NB4 (cell line): ENCODE results near the gene ABHD18.

ENCODE experiments used
- CTCF ChIP-seq: IDR thresholded peaks from one replicate; pipeline ENCODE4 v1.5.1; 2012; ENCODE audit warnings: low read depth, low read length
- MAX ChIP-seq: IDR thresholded peaks from 2 replicates; pipeline ENCODE4 v1.6.1; 2011; ENCODE audit warnings: low read depth, low read length
- MYC ChIP-seq: IDR thresholded peaks from 2 replicates; pipeline ENCODE4 v1.6.1; 2011; ENCODE audit warnings: low read depth, low read length
- POLR2A ChIP-seq: IDR thresholded peaks from 2 replicates; pipeline ENCODE4 v1.6.1; 2011; ENCODE audit warnings: mild to moderate bottlenecking; ENCODE audit not compliant: insufficient read length; ENCODE audit errors: extremely low read depth

- TF ChIP-seq CTCF: no peak
- no peak for TF ChIP-seq POLR2A
- no peak for TF ChIP-seq MYC
- no peak for TF ChIP-seq MAX
These were observed 32.6 kb downstream of the ABHD18 start for GRCh38 chr4:127997534-127998388.
